ENCODE results near the gene OR6A2.
"Not testable (repeated sequence)": the region's sequence is repeated elsewhere in the genome, so short reads cannot be mapped to it uniquely, and the experiment has no call there.

OR6A2 gene

DNA sequence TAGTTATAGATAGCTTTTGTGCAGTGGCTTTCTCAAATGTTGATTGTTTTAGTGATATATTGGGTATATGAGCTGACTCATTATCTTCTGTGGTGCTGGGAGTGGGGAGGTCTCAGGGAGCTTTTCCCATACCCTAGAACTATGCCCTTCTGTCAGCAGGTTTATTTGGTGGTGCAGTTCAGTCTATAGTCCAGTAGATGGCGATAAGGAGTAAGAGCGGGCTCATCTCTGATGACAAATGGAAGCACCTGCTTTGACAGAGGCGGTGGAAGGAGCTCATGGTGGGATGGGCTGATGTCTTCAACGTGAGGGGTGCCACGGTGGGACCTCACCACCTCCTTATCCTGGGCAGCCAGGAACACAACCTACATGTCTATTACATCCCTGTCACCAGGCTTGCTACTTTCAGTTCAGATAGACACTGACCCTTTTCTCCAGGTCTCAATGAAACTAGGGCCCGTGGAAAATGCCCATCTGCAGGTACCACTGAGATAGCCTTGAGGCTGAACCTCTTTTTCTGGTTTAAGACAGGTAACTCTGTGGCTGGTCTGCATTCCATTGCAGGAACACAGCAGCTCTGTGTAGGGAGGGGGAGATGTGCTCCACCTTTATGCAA is 13.0 kb upstream of the OR6A2 start:
- DNase-seq (ENCODE audit: low read depth in 2 of 2) = peak; percentile 50 to 61
- no peak overlapping the region for H3K4me3 ChIP-seq (replicated peaks in 1 of 2; ENCODE audit: low read depth in 2 of 2, low read length in 2 of 2)
- TF ChIP-seq, protein P1, sequence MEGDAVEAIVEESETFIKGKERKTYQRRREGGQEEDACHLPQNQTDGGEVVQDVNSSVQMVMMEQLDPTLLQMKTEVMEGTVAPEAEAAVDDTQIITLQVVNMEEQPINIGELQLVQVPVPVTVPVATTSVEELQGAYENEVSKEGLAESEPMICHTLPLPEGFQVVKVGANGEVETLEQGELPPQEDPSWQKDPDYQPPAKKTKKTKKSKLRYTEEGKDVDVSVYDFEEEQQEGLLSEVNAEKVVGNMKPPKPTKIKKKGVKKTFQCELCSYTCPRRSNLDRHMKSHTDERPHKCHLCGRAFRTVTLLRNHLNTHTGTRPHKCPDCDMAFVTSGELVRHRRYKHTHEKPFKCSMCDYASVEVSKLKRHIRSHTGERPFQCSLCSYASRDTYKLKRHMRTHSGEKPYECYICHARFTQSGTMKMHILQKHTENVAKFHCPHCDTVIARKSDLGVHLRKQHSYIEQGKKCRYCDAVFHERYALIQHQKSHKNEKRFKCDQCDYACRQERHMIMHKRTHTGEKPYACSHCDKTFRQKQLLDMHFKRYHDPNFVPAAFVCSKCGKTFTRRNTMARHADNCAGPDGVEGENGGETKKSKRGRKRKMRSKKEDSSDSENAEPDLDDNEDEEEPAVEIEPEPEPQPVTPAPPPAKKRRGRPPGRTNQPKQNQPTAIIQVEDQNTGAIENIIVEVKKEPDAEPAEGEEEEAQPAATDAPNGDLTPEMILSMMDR (IDR thresholded peaks at IDR 0.05; ENCODE audit: low read depth, low read length) = peak; percentile 94

DNA sequence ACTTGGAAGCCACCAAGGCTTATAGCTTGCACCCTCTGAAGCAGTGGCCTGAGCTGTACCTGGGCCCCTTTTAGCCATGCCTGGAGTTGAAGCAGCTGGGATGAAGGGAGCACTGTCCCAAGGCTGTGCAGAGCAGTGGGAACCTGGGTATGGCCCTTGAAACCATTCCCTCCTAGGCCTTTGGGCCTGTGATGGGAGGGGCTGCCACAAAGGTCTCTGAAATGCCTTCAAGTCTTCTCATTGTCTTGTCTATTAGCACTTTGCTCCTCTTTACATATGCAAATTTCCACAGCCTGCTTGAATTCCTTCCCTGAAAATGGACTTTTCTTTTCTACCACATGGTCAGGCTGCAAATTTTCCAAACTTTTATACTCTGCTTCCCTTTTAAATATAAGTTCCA is 1.6 kb upstream of the OR6A2 start:
- not testable (repeated sequence) for H3K4me3 ChIP-seq (replicated peaks in 1 of 2; ENCODE audit: low read depth in 2 of 2, low read length in 2 of 2); DNase-seq (ENCODE audit: low read depth in 2 of 2)

DNA sequence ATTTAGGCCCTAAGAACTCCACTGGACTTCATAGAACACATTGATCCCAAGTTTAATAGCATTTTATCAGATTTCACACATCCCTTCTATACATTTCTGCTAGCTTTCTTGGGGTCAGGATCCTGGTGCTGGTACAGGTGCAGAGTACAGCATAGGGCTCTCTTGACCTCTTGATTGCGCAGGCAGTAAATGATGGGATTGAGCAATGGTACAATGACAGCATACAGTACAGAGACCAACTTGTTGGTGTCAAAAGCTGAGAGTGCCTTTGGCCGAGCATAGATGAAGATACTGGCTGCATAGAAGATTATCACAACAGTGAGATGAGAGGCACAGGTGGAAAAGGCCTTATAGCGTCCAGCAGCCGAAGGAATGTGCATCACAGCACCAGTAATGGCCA is 4.8 kb downstream of the OR6A2 start:
- TF ChIP-seq, protein P1 (IDR thresholded peaks at IDR 0.05; ENCODE audit: low read depth, low read length) = no peak
- no peak for DNase-seq (ENCODE audit: low read depth in 2 of 2)

DNA sequence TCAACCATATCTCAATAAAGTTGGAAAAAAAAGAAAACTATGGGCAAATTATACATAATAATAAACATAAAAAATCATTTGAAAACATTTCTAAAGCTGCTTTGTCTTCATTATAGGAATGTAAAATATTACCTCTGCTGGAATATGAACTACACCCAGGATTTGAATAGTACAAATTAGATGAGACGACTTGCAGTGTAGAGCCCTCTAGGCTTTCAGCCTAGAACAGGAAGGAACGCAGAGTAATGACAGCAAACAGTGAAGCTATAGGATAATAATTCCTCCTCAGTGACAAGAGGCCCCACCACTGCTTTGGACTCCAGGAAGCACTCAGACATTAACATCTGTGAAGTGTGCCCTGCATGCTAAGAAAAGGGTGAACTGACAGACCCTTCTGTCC is 8.9 kb downstream of the OR6A2 start:
- DNase-seq (ENCODE audit: low read depth in 2 of 2) = no peak
- TF ChIP-seq, protein P1 (IDR thresholded peaks at IDR 0.05; ENCODE audit: low read depth, low read length) = no peak
- no peak overlapping the region for H3K4me3 ChIP-seq (replicated peaks in 1 of 2; ENCODE audit: low read depth in 2 of 2, low read length in 2 of 2)

More for the DNA sequence above, 4.8 kb downstream of the OR6A2 start:
- H3K4me3 ChIP-seq (replicated peaks in 1 of 2; ENCODE audit: low read depth in 2 of 2, low read length in 2 of 2) = no peak overlapping the region

DNA sequence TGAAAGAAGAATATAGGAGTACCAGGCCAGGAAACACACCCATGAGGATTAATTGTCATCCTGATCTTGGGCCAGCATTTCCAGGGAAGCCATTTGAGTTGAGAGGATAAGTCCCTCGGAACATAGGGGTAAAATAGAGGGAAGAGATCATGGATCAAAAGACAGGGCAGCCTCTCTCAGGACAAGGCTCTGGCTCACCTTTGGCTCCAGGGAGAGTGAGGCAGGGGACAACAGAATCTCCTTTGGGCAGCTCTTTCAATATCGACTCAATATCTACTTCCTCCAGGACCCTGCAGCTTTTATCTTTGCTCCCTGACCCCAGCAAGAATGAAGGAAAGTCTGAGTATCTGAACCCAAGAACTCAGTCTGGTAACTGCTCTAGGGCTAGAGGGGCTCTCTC is 16.8 kb downstream of the OR6A2 start, which contains the start of gene OR2AG1:
Gene OR2AG1, plus strand, starts transcription at position 301 of the 400 bp plus-strand sequence. CDS start 2,018 bp downstream, outside the sequence.
- TF ChIP-seq, protein P1 (IDR thresholded peaks at IDR 0.05; ENCODE audit: low read depth, low read length) = no peak
- DNase-seq (ENCODE audit: low read depth in 2 of 2) = no peak
- no peak within 1 kb of the TSS for H3K4me3 ChIP-seq (replicated peaks in 1 of 2; ENCODE audit: low read depth in 2 of 2, low read length in 2 of 2)

DNA sequence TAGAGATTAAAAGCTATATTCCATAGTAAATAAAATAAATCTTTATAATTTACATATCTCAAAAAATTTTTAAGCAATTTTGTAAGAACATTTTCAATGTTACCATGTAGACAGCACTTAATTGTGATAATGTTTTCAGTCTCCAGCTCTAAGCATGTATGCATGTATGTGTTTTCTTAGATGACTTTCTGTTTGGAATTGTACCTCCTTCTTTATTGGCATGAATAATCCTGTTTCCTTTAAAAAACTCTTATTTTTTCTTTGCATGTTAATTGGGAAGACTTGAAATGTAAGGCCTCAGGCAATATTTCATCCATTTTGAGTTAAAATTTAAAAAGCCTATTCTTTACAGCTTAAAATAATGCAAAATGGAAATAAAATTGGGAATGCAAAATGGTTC is 18.7 kb downstream of the OR6A2 start:
- TF ChIP-seq, protein P1 (IDR thresholded peaks at IDR 0.05; ENCODE audit: low read depth, low read length) = no peak
- no peak overlapping the region for H3K4me3 ChIP-seq (replicated peaks in 1 of 2; ENCODE audit: low read depth in 2 of 2, low read length in 2 of 2)
- DNase-seq (ENCODE audit: low read depth in 2 of 2) = no peak

DNA sequence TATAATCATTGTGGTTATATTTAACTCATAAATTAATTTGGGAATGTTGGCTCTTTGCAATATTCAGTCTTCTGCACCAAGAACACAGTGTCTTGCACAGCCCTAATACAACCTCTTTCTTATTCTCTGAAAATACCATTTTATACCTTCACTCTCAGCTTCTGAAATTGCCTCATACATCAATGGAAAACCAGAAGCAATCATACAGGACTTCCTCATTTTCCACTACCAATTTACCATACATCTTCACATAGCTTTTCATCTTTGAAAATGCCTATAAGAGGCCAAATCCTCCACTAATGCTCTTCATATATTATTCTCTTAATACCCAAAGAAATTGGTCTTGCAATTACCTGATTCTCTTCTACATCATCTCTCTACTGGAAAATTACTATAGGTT is 21.0 kb downstream of the OR6A2 start:
- TF ChIP-seq, protein P1 (IDR thresholded peaks at IDR 0.05; ENCODE audit: low read depth, low read length) = no peak
- no peak overlapping the region for H3K4me3 ChIP-seq (replicated peaks in 1 of 2; ENCODE audit: low read depth in 2 of 2, low read length in 2 of 2)
- no peak for DNase-seq (ENCODE audit: low read depth in 2 of 2)

All from cardiac fibroblast (primary cell).